K562 (cell line): ENCODE results near the gene TBC1D5. TPM values are rescaled to one million over a fixed set of nuclear protein-coding genes. Genes with fewer than 3 reads are reported as not detected.
A peak's percentile ranks its signal among the peaks of the same experiment; 100 is the strongest.

Source experiments
- ATAC-seq: fragments of 200-7000 bp; cut with Tn5 transposase; 3 replicates; pipeline ENCODE4 v1.9.1; 2020; ENCODE audit warnings: moderate library complexity
- BruUV-seq: library from RNA; stranded (reverse); fragments of 400-500 nt; replicated peaks from 2 replicates; lab custom pipeline; 2021; lab: Mats Ljungman, UMichigan
- CTCF ChIA-PET: fragments of 300-600 bp; formaldehyde crosslinking; extraction: SDS; loops from one replicate; lab custom pipeline; 2021; ENCODE audit warnings: low intra/inter-chr PET ratio; lab: Yijun Ruan, JAX
- POLR2A ChIA-PET: fragments of 300-600, 350-650 bp; sonication (Branson Sonifier 250); formaldehyde crosslinking; extraction: SDS; loops from one replicate; lab custom pipeline; 2021; ENCODE audit warnings: antibody characterized with exemption, inconsistent platforms; lab: Yijun Ruan, JAX
- DNase-seq, 4 experiments: peaks; one replicate each; pipeline versions ENCODE4 v3.0.0 to v3.0.0-alpha.2; 2011 to 2018; ENCODE audit warnings: low spot score in 3 of 4, mixed read lengths in 3 of 4; ENCODE audit errors: extremely low read depth in 1 of 4
- FAIRE-seq: peaks from 2 replicates; lab custom pipeline; 2011; peaks lifted over from hg19 to GRCh38; lab: Jason Lieb, UNC
- H2AFZ ChIP-seq: 2 replicates; pipeline ENCODE4 v1.6.0; 2011; ENCODE audit warnings: low read depth, low read length, control low read depth, inconsistent platforms
- H3K27ac ChIP-seq: fragments of 200-600 bp; 3 replicates; pipeline ENCODE4 v1.8.0; 2011; ENCODE audit warnings: low read depth, mild to moderate bottlenecking, control low read depth, inconsistent platforms, low read length, moderate library complexity, mixed read lengths; ENCODE audit errors: extremely low read depth
- H3K27me3 ChIP-seq, 2 experiments: fragments of 300-600 bp in 1 of 2; 2 replicates in 1 of 2; 3 replicates in 1 of 2; pipeline versions ENCODE4 v1.6.0 to v1.8.0; 2011; ENCODE audit warnings: inconsistent platforms in 2 of 2, low read length in 2 of 2, mild to moderate bottlenecking in 1 of 2, mixed read lengths in 1 of 2, moderate library complexity in 1 of 2; ENCODE audit not compliant: control insufficient read depth in 2 of 2, insufficient read depth in 2 of 2
- H3K36me3 ChIP-seq: fragments of 300-600 bp; 3 replicates; pipeline ENCODE4 v1.8.0; 2011; ENCODE audit warnings: mild to moderate bottlenecking, low read length, inconsistent platforms; ENCODE audit not compliant: control insufficient read depth, insufficient read depth
- H3K4me1 ChIP-seq, 2 experiments: fragments of 200-600 bp in 1 of 2; replicated peaks in 1 of 2; 2 replicates in 1 of 2; 3 replicates in 1 of 2; pipeline versions ENCODE4 v1.5.1 to v1.8.0; 2011; ENCODE audit warnings: inconsistent platforms in 2 of 2, low read length in 2 of 2, mild to moderate bottlenecking in 1 of 2, mixed read lengths in 1 of 2, moderate library complexity in 1 of 2; ENCODE audit not compliant: control insufficient read depth in 2 of 2, insufficient read depth in 2 of 2
- H3K4me2 ChIP-seq: 2 replicates; pipeline ENCODE4 v1.6.1; 2011; ENCODE audit warnings: low read length, control low read depth, inconsistent platforms, mixed read lengths; ENCODE audit not compliant: insufficient read depth
- H3K4me3 ChIP-seq: fragments of 200-600 bp; sonication (generic), shearing (Covaris generic); 2 replicates; pipeline ENCODE4 v1.5.1; 2016; ENCODE audit warnings: control low read depth, inconsistent platforms
- H3K79me2 ChIP-seq: fragments of 200-600 bp; 3 replicates; pipeline ENCODE4 v1.8.0; 2011; ENCODE audit warnings: low read length, inconsistent platforms; ENCODE audit not compliant: control insufficient read depth, insufficient read depth
- H3K9ac ChIP-seq, 2 experiments: 2 replicates each; pipeline versions ENCODE4 v1.6.0 to v1.6.1; 2011; ENCODE audit warnings: low read depth in 2 of 2, low read length in 2 of 2, control low read depth in 1 of 2, inconsistent platforms in 1 of 2, mild to moderate bottlenecking in 1 of 2, mixed read lengths in 1 of 2; ENCODE audit not compliant: insufficient read depth in 1 of 2
- H3K9me1 ChIP-seq: one replicate; pipeline ENCODE4 v1.6.0; 2011; ENCODE audit warnings: inconsistent platforms, mild to moderate bottlenecking, low read length, moderate library complexity; ENCODE audit not compliant: control insufficient read depth, insufficient read depth
- H3K9me3 ChIP-seq: replicated peaks from 2 replicates; pipeline ENCODE4 v1.5.1; 2011; ENCODE audit warnings: low read depth, low read length, inconsistent platforms; ENCODE audit not compliant: control insufficient read depth, insufficient read depth
- H4K20me1 ChIP-seq: replicated peaks from 2 replicates; pipeline ENCODE4 v1.6.1; 2011; ENCODE audit warnings: low read length, inconsistent platforms, mixed read lengths; ENCODE audit not compliant: control insufficient read depth, insufficient read depth
- ATF7 ChIP-seq: fragments of 450-650 bp; IDR thresholded peaks from 2 replicates; pipeline ENCODE4 v1.7.1; 2014; ENCODE audit warnings: mild to moderate bottlenecking, moderate library complexity
- CCNT2 ChIP-seq: IDR thresholded peaks from 2 replicates; pipeline ENCODE4 v1.6.1; 2011; ENCODE audit warnings: borderline replicate concordance, low read depth, mild to moderate bottlenecking, moderate library complexity, mixed read lengths, low read length; ENCODE audit not compliant: insufficient read length; ENCODE audit errors: extremely low read depth
- HMG20A ChIP-seq: fragments of 450-650 bp; formaldehyde crosslinking; conservative IDR thresholded peaks from 2 replicates; pipeline ENCODE4 v1.4.0; 2020; ENCODE audit warnings: mild to moderate bottlenecking, mixed read lengths
- HSF4 ChIP-seq: fragments of 250-450 bp; sonication (Bioruptor Pico); IDR thresholded peaks from 2 replicates; pipeline ENCODE4 v2.1.2; 2022; ENCODE audit warnings: mild to moderate bottlenecking, moderate library complexity, borderline replicate concordance
- PPARD ChIP-seq: fragments of 250-450 bp; sonication (Bioruptor Pico); IDR thresholded peaks from 2 replicates; pipeline ENCODE4 v1.8.0; 2022; ENCODE audit warnings: inconsistent platforms, mild to moderate bottlenecking, moderate library complexity
- PTBP1 ChIP-seq: fragments of 200-400 bp; formaldehyde crosslinking; IDR thresholded peaks from 2 replicates; pipeline ENCODE4 v1.6.1; 2017; ENCODE audit warnings: low read depth, low read length
- SIN3B ChIP-seq: fragments of 450-650 bp; IDR thresholded peaks from 2 replicates; pipeline ENCODE4 v1.6.1; 2017; ENCODE audit warnings: low read depth, mild to moderate bottlenecking, moderate library complexity
- SMAD1 ChIP-seq: fragments of 150-350 bp; IDR thresholded peaks from 2 replicates; pipeline ENCODE4 v1.6.1; 2014; ENCODE audit warnings: low read length, low read depth; ENCODE audit not compliant: partially characterized antibody
- XRCC3 ChIP-seq: fragments of 450-650 bp; IDR thresholded peaks from 2 replicates; pipeline ENCODE4 v1.6.1; 2017; ENCODE audit warnings: mild to moderate bottlenecking, moderate library complexity
- ZNF143 ChIP-seq: sonication (generic); formaldehyde crosslinking; IDR thresholded peaks from 2 replicates; pipeline ENCODE4 v1.9.0; 2022; ENCODE audit warnings: mild to moderate bottlenecking, missing genetic modification reagents
- ZZZ3 ChIP-seq: fragments of 450-650 bp; IDR thresholded peaks from 2 replicates; pipeline ENCODE4 v1.6.1; 2016; ENCODE audit warnings: antibody characterized with exemption, mild to moderate bottlenecking, moderate library complexity
- in situ Hi-C: fragments of 300-500 bp; cut with MboI; formaldehyde crosslinking; loops from 4 replicates; pipeline ENCODE4 v1.15.0; 2018; ENCODE audit warnings: inconsistent platforms, mixed read lengths
- intact Hi-C: fragments of 100-400 bp; cut with micrococcal nuclease; formaldehyde crosslinking; loops from 2 replicates; pipeline ENCODE4 v1.14.2; 2022
- polyA plus RNA-seq, 8 experiments: library from polyadenylated mRNA; depleted of rRNA in 4 of 8; stranded (reverse) in 5 of 8; unstranded in 3 of 8; fragments of >200 nt; fragmentation: Nextera tagmentation in 2 of 8; fragmentation: Illumina TruSeq in 1 of 8; extraction: Ambion mirVana in 2 of 8; extraction: Trizol in 1 of 8; gene quantifications; 2 replicates each; pipeline versions ENCODE4 v1.2.1 to v1.2.3, GENCODE V29; 2011 to 2014; ENCODE audit warnings: inconsistent platforms in 1 of 8, missing spikeins in 1 of 8
- total RNA-seq, 7 experiments: library from RNA; depleted of rRNA in 6 of 7; stranded (reverse); fragments of >200 nt in 6 of 7; fragmentation: Illumina TruSeq in 2 of 7; extraction: Trizol in 2 of 7; gene quantifications; 2 replicates each; pipeline versions ENCODE4 v1.2.1 to v1.2.3, GENCODE V29; 2011 to 2021; ENCODE audit warnings: low replicate concordance in 1 of 7
- TF ChIP-seq, protein P1 (sequence below): sonication (generic); formaldehyde crosslinking; IDR thresholded peaks from 2 replicates; pipeline ENCODE4 v1.8.0; 2022; ENCODE audit warnings: missing genetic modification reagents, mild to moderate bottlenecking, borderline replicate concordance
- TF ChIP-seq, protein P2 (sequence below): sonication (generic); IDR thresholded peaks from 2 replicates; pipeline ENCODE4 v1.6.1; 2016
- TF ChIP-seq, protein P3 (sequence below): fragments of 250-450 bp; sonication (Bioruptor Pico); IDR thresholded peaks from 2 replicates; pipeline ENCODE4 v1.8.0; 2021; ENCODE audit warnings: moderate library complexity, mild to moderate bottlenecking, inconsistent platforms
- TF ChIP-seq, protein P4 (sequence below): fragments of 250-450 bp; sonication (Bioruptor Pico); IDR thresholded peaks from 2 replicates; pipeline ENCODE4 v1.8.0; 2022; ENCODE audit warnings: moderate library complexity, mild to moderate bottlenecking, inconsistent platforms
- TF ChIP-seq, protein P5 (sequence below): fragments of 450-650 bp; formaldehyde crosslinking; IDR thresholded peaks from 2 replicates; pipeline ENCODE4 v1.4.0; 2022; ENCODE audit warnings: mild to moderate bottlenecking, moderate library complexity

The TBC1D5 gene
- total and polyA plus RNA-seq, 9 of the 15 experiments (the other 6 are each of a cell fraction or from before 2014, with no cell fraction given): 2.9 to 38.1 (median 25.6) TPM

DNA sequence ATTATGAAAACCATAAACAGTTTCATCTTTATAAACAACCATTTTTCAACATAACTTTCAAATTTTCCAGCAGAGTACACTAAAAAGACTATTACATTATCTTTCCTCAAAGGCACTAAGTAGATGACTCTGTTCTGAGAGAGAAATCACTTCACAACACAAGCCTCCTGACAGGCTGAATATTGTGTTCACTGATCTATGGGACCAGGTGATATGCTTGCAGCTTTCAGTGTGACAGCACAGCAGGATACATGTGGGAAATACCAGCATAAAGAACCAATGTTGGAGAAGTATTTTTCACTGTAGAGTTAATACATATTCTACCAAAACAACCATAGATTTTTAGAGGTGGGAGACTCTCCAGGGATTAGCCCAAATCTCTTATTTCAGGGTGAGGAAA is 507.1 kb downstream of the TBC1D5 start:
- Histone ChIP-seq H3K4me1 (no peaks in the 10 kb centered on the region), H3K27ac (no peak overlapping the region), H2AFZ (no peak overlapping the region), H3K79me2 (no peaks in the 10 kb centered on the region), H3K36me3 (no peaks in the 10 kb centered on the region), H3K9ac (no peak overlapping the region), H3K9me1 (no peaks in the 10 kb centered on the region), H3K4me2 (no peak overlapping the region), H3K27me3 (no peaks in the 10 kb centered on the region), H4K20me1 (no peaks in the 10 kb centered on the region), H3K4me3 (no peak overlapping the region), H3K9me3 (no peaks in the 10 kb centered on the region)
- ATAC-seq: peak; percentile 12; the same call in 1 of the 3 replicates
- ChIA-PET CTCF (interaction anchor here (0.6 to 3.5 kb wide), 2 partner anchors 635 to 967 kb away, joined by 3 to 31 read pairs; no protein-coding TSS in a partner anchor), POLR2A (no interaction called here)
- in situ Hi-C loops (loop anchor here (10.0 kb wide), 1 partner anchor 631 kb away; the partner anchor contains the start of gene DAZL), intact Hi-C loops (no loop called here)
- FAIRE-seq: no peak
- BruUV-seq: no TSS peak
- no peak for DNase-seq
- no peak for TF ChIP-seq SMAD1
- TF ChIP-seq CCNT2: no peak
- no peak for TF ChIP-seq PPARD
- TF ChIP-seq ZNF143 (CRISPR knock-in tag): no peak
- TF ChIP-seq, protein P1, sequence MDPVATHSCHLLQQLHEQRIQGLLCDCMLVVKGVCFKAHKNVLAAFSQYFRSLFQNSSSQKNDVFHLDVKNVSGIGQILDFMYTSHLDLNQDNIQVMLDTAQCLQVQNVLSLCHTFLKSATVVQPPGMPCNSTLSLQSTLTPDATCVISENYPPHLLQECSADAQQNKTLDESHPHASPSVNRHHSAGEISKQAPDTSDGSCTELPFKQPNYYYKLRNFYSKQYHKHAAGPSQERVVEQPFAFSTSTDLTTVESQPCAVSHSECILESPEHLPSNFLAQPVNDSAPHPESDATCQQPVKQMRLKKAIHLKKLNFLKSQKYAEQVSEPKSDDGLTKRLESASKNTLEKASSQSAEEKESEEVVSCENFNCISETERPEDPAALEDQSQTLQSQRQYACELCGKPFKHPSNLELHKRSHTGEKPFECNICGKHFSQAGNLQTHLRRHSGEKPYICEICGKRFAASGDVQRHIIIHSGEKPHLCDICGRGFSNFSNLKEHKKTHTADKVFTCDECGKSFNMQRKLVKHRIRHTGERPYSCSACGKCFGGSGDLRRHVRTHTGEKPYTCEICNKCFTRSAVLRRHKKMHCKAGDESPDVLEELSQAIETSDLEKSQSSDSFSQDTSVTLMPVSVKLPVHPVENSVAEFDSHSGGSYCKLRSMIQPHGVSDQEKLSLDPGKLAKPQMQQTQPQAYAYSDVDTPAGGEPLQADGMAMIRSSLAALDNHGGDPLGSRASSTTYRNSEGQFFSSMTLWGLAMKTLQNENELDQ (CRISPR knock-in tag): no peak
- TF ChIP-seq HMG20A (CRISPR knock-in tag): no peak
- TF ChIP-seq, protein P2, sequence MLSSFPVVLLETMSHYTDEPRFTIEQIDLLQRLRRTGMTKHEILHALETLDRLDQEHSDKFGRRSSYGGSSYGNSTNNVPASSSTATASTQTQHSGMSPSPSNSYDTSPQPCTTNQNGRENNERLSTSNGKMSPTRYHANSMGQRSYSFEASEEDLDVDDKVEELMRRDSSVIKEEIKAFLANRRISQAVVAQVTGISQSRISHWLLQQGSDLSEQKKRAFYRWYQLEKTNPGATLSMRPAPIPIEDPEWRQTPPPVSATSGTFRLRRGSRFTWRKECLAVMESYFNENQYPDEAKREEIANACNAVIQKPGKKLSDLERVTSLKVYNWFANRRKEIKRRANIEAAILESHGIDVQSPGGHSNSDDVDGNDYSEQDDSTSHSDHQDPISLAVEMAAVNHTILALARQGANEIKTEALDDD: no peak
- TF ChIP-seq HSF4 (CRISPR knock-in tag): no peak
- no peak for TF ChIP-seq SIN3B
- no peak for TF ChIP-seq XRCC3
- TF ChIP-seq, protein P3, sequence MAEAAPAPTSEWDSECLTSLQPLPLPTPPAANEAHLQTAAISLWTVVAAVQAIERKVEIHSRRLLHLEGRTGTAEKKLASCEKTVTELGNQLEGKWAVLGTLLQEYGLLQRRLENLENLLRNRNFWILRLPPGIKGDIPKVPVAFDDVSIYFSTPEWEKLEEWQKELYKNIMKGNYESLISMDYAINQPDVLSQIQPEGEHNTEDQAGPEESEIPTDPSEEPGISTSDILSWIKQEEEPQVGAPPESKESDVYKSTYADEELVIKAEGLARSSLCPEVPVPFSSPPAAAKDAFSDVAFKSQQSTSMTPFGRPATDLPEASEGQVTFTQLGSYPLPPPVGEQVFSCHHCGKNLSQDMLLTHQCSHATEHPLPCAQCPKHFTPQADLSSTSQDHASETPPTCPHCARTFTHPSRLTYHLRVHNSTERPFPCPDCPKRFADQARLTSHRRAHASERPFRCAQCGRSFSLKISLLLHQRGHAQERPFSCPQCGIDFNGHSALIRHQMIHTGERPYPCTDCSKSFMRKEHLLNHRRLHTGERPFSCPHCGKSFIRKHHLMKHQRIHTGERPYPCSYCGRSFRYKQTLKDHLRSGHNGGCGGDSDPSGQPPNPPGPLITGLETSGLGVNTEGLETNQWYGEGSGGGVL (CRISPR knock-in tag): no peak
- no peak for TF ChIP-seq PTBP1
- TF ChIP-seq, protein P4, sequence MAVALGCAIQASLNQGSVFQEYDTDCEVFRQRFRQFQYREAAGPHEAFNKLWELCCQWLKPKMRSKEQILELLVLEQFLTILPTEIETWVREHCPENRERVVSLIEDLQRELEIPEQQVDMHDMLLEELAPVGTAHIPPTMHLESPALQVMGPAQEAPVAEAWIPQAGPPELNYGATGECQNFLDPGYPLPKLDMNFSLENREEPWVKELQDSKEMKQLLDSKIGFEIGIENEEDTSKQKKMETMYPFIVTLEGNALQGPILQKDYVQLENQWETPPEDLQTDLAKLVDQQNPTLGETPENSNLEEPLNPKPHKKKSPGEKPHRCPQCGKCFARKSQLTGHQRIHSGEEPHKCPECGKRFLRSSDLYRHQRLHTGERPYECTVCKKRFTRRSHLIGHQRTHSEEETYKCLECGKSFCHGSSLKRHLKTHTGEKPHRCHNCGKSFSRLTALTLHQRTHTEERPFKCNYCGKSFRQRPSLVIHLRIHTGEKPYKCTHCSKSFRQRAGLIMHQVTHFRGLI (CRISPR knock-in tag): no peak
- TF ChIP-seq, protein P5, sequence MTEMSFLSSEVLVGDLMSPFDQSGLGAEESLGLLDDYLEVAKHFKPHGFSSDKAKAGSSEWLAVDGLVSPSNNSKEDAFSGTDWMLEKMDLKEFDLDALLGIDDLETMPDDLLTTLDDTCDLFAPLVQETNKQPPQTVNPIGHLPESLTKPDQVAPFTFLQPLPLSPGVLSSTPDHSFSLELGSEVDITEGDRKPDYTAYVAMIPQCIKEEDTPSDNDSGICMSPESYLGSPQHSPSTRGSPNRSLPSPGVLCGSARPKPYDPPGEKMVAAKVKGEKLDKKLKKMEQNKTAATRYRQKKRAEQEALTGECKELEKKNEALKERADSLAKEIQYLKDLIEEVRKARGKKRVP (CRISPR knock-in tag): no peak
- TF ChIP-seq ATF7: no peak
- no peak for TF ChIP-seq ZZZ3
